ENCODE measurements around the gene ID4.

DNA sequence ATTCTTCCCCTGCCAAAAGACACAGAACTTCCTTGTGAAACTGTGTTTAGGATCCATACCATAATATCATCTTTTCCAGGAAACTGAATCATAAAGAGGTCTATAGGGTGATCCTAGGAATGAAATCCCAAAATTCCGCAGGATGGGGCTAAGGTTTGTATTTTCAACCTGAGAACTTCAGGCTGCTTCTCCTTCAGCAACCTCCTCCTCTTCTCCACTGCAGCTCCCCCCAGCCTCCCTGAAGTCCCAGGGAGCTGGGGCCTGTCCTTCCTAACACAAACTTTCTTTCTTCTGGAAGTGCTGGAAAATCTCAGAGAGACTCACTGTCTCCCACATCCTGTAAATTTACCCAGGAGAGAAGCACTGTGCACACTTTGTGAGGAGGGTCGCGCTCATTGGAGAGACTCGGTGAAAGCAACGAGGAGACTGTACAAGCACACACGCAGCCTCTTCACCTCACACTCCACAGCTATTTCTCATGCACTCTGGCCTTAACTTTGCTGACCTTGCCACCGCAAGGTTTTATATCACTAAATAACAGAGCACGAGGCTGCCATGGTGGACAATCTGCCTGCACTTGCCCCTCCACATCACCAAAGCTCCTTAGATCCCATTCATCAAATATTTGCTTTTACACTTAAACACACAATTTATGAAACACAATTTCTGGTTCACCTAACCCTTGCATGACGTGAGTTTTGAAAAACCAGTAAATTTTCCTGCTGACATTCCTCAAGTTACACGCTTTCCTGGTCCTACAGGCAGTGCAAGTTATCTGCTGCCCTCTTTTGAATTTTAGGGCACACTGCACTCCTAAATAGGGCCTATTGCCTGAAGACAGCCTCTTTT is 14.3 kb downstream of the ID4 start:
- TF ChIP-seq, protein P1, sequence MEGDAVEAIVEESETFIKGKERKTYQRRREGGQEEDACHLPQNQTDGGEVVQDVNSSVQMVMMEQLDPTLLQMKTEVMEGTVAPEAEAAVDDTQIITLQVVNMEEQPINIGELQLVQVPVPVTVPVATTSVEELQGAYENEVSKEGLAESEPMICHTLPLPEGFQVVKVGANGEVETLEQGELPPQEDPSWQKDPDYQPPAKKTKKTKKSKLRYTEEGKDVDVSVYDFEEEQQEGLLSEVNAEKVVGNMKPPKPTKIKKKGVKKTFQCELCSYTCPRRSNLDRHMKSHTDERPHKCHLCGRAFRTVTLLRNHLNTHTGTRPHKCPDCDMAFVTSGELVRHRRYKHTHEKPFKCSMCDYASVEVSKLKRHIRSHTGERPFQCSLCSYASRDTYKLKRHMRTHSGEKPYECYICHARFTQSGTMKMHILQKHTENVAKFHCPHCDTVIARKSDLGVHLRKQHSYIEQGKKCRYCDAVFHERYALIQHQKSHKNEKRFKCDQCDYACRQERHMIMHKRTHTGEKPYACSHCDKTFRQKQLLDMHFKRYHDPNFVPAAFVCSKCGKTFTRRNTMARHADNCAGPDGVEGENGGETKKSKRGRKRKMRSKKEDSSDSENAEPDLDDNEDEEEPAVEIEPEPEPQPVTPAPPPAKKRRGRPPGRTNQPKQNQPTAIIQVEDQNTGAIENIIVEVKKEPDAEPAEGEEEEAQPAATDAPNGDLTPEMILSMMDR (IDR thresholded peaks at IDR 0.05; ENCODE audit: low read length): peak; percentile 67
- no peak for TF ChIP-seq EZH2 (IDR thresholded peaks at IDR 0.05; ENCODE audit: borderline replicate concordance, low read length)

Data from OCI-LY1 (cell line).